Measurements from ENCODE around the gene AHNAK.

DNA sequence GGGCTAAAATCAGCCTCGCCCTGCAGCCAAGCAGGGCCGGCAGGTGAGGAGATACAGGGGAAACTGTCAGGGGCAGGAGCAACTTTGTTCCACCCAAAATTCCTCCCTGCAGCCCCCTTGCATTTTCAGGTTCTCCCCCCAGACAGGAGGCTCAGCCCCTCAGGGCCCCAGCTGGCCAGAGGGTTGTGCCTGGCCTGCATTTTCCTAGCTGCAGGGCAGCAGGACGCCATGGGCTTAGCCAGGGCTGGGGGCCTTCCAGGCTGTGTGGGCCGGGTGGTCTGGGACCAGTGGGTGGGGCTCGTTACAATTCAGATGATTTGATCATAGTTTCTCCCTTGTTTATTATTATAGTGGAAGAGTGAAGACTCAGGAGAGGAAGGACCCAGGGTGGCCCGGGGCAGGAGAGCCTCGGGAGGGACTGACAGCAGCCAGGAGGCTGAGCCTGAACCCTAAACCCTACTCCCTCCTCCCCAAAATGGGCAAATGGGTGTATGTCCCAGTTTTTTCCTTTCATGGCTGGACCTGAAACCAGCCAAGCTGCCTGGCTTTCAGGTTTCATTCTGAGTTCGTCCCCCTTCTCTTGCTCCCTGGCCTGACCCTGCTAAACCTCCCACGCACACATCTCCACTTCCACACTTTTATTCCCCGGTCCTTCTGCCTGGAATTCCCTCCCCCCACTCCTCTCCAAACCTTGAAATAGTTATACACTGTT is 40.0 kb downstream of the AHNAK start:
- TF ChIP-seq, protein P1, sequence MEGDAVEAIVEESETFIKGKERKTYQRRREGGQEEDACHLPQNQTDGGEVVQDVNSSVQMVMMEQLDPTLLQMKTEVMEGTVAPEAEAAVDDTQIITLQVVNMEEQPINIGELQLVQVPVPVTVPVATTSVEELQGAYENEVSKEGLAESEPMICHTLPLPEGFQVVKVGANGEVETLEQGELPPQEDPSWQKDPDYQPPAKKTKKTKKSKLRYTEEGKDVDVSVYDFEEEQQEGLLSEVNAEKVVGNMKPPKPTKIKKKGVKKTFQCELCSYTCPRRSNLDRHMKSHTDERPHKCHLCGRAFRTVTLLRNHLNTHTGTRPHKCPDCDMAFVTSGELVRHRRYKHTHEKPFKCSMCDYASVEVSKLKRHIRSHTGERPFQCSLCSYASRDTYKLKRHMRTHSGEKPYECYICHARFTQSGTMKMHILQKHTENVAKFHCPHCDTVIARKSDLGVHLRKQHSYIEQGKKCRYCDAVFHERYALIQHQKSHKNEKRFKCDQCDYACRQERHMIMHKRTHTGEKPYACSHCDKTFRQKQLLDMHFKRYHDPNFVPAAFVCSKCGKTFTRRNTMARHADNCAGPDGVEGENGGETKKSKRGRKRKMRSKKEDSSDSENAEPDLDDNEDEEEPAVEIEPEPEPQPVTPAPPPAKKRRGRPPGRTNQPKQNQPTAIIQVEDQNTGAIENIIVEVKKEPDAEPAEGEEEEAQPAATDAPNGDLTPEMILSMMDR (conservative IDR thresholded peaks at IDR 0.05 in 1 of 2, IDR thresholded peaks at IDR 0.05 in 1 of 2; ENCODE audit: low read depth in 1 of 2, low read length in 2 of 2) = no peak
- no peak for TF ChIP-seq EZH2 (IDR thresholded peaks at IDR 0.05; ENCODE audit: low read length, missing control alignments)

All from fibroblast of lung (primary cell).